SK-N-MC (cell line): Measurements from ENCODE around the gene NPY1R.

ENCODE experiments used
- EZH2 ChIP-seq: fragments of 200-600 bp; sonication (generic); IDR thresholded peaks from one replicate; pipeline ENCODE4 v1.6.1; 2017; ENCODE audit warnings: antibody characterized with exemption
- FOXP2 ChIP-seq: optimal IDR thresholded peaks from 2 replicates; pipeline ENCODE3; 2011; ENCODE audit warnings: mild to moderate bottlenecking, moderate library complexity; ENCODE audit not compliant: insufficient read depth; ENCODE audit errors: extremely low read length, control extremely low read depth
- POLR2AphosphoS5 ChIP-seq: IDR thresholded peaks from 2 replicates; pipeline ENCODE4 v1.6.1; 2012; ENCODE audit warnings: mild to moderate bottlenecking, low read depth, low read length, borderline replicate concordance

- TF ChIP-seq EZH2 = no peak
- TF ChIP-seq POLR2AphosphoS5 = no peak
- TF ChIP-seq FOXP2 = no peak
These were observed 51.5 kb downstream of the NPY1R start for GRCh38 chr4:163280703-163281519.
